GM12878 (cell line): ENCODE data around the gene CFLAR. TPM values are rescaled to one million over a fixed set of nuclear protein-coding genes. Genes with fewer than 3 reads are reported as not detected.

Experiments
- ATAC-seq: fragments of 200-7000 bp; cut with Tn5 transposase; 3 replicates; pipeline ENCODE4 v1.9.1; 2020; ENCODE audit warnings: mild to moderate bottlenecking, moderate library complexity
- BruUV-seq: library from RNA; stranded (reverse); fragments of 400-500 nt; replicated peaks from 2 replicates; lab custom pipeline; 2021; lab: Mats Ljungman, UMichigan
- CTCF ChIA-PET: fragments of 300-600 bp; sonication (Branson Sonifier 250); formaldehyde crosslinking; extraction: SDS; loops from one replicate; lab custom pipeline; 2021; ENCODE audit warnings: inconsistent platforms; lab: Yijun Ruan, JAX
- POLR2A ChIA-PET: fragments of 350-600 bp; formaldehyde crosslinking; extraction: SDS; loops from one replicate; lab custom pipeline; 2021; ENCODE audit warnings: inconsistent platforms; lab: Charles Lee
- RAD21 ChIA-PET: fragments of 300-600 bp; sonication (Branson Sonifier 250); formaldehyde crosslinking; loops from one replicate; lab custom pipeline; 2023; ENCODE audit warnings: antibody characterized with exemption; ENCODE audit not compliant: unreplicated experiment; lab: Charles Lee
- SMC1A ChIA-PET: fragments of 300-600 bp; sonication (Branson Sonifier 250); formaldehyde crosslinking; loops from one replicate; lab custom pipeline; 2023; ENCODE audit not compliant: unreplicated experiment, uncharacterized antibody; lab: Charles Lee
- DNase-seq: peaks from one replicate; pipeline ENCODE4 v3.0.0-alpha.2; 2011; ENCODE audit warnings: low read depth, low spot score
- FAIRE-seq: peaks from 3 replicates; lab custom pipeline; 2011; peaks lifted over from hg19 to GRCh38; lab: Jason Lieb, UNC
- H2AFZ ChIP-seq: 2 replicates; pipeline ENCODE4 v1.6.0; 2011; ENCODE audit warnings: low read depth, low read length, control low read depth; ENCODE audit not compliant: control insufficient read depth
- H3K27ac ChIP-seq: 2 replicates; pipeline ENCODE4 v1.5.1; 2011; ENCODE audit warnings: control low read depth; ENCODE audit not compliant: control insufficient read depth, insufficient read depth
- H3K27me3 ChIP-seq, 2 experiments: replicated peaks in 1 of 2; 2 replicates each; pipeline versions ENCODE4 v1.6.0 to v1.6.1; 2011; ENCODE audit warnings: low read length in 1 of 2; ENCODE audit not compliant: control insufficient read depth in 2 of 2, insufficient read depth in 2 of 2
- H3K36me3 ChIP-seq, 2 experiments: 2 replicates each; pipeline ENCODE4 v1.5.1; 2011; ENCODE audit warnings: low read length in 1 of 2; ENCODE audit not compliant: control insufficient read depth in 2 of 2, insufficient read depth in 2 of 2
- H3K4me1 ChIP-seq: 2 replicates; pipeline ENCODE4 v1.6.1; 2011; ENCODE audit warnings: mild to moderate bottlenecking, low read length, moderate library complexity, mixed read lengths; ENCODE audit not compliant: control insufficient read depth, insufficient read depth
- H3K4me2 ChIP-seq: 2 replicates; pipeline ENCODE4 v1.6.0; 2011; ENCODE audit warnings: control low read depth; ENCODE audit not compliant: control insufficient read depth, insufficient read depth
- H3K4me3 ChIP-seq: fragments of 200-600 bp; sonication (generic); 2 replicates; pipeline ENCODE4 v1.5.1; 2016
- H3K79me2 ChIP-seq: 2 replicates; pipeline ENCODE4 v1.6.0; 2011; ENCODE audit warnings: low read length; ENCODE audit not compliant: control insufficient read depth, insufficient read depth
- H3K9ac ChIP-seq: 2 replicates; pipeline ENCODE4 v1.8.0; 2011; ENCODE audit warnings: low read length, control low read depth, mixed read lengths; ENCODE audit not compliant: control insufficient read depth, insufficient read depth
- H3K9me3 ChIP-seq: replicated peaks from 3 replicates; pipeline ENCODE4 v1.5.1; 2011; ENCODE audit warnings: mild to moderate bottlenecking, low read length; ENCODE audit not compliant: control insufficient read depth, insufficient read depth
- H4K20me1 ChIP-seq: 2 replicates; pipeline ENCODE4 v1.6.0; 2011; ENCODE audit not compliant: control insufficient read depth, insufficient read depth
- EP300 ChIP-seq, 2 experiments: fragments of 150-350 bp in 1 of 2; IDR thresholded peaks; 2 replicates each; pipeline ENCODE4 v1.6.1; 2011 to 2012; ENCODE audit warnings: low read depth in 2 of 2, low read length in 2 of 2, borderline replicate concordance in 1 of 2, improper control_type of control experiment in 1 of 2, inconsistent platforms in 1 of 2; ENCODE audit not compliant: control insufficient read depth in 1 of 2
- NR2C2 ChIP-seq: IDR thresholded peaks from 2 replicates; pipeline ENCODE4 v1.6.1; 2011; ENCODE audit warnings: borderline replicate concordance, low read depth; ENCODE audit not compliant: control insufficient read depth, insufficient read length
- PML ChIP-seq: IDR thresholded peaks from 2 replicates; pipeline ENCODE4 v1.6.1; 2012; ENCODE audit warnings: low read length, inconsistent platforms
- POLR2A ChIP-seq: IDR thresholded peaks from 2 replicates; pipeline ENCODE4 v1.6.1; 2011; ENCODE audit warnings: low read depth, mild to moderate bottlenecking, low read length
- RELA ChIP-seq: fragments of 450-650 bp; IDR thresholded peaks from 2 replicates; pipeline ENCODE4 v1.8.0; 2014; ENCODE audit warnings: borderline replicate concordance; ENCODE audit not compliant: partially characterized antibody
- SMAD5 ChIP-seq: IDR thresholded peaks from 2 replicates; pipeline ENCODE4 v1.6.1; 2016; ENCODE audit warnings: antibody characterized with exemption, low read depth
- SREBF1 ChIP-seq: IDR thresholded peaks from 2 replicates; pipeline ENCODE4 v1.6.1; 2012; ENCODE audit warnings: mild to moderate bottlenecking, low read length
- SREBF2 ChIP-seq: IDR thresholded peaks from 2 replicates; pipeline ENCODE4 v1.6.1; 2012; ENCODE audit warnings: mild to moderate bottlenecking, low read length
- SUZ12 ChIP-seq: fragments of 200-600 bp; sonication (generic); IDR thresholded peaks from one replicate; pipeline ENCODE4 v1.6.1; 2018; ENCODE audit warnings: antibody characterized with exemption, mild to moderate bottlenecking; ENCODE audit not compliant: unreplicated experiment
- ZBED1 ChIP-seq: IDR thresholded peaks from 2 replicates; pipeline ENCODE4 v1.6.1; 2016; ENCODE audit warnings: borderline replicate concordance
- WGBS: methylation state at CpG from one replicate; pipeline ENCODE4 v1.1.6; 2016; ENCODE audit warnings: low lambda C conversion rate; ENCODE audit not compliant: insufficient replicate concordance, insufficient coverage; ENCODE audit errors: missing lambda C conversion rate; 5-methylcytosine and 5-hydroxymethylcytosine counted together
- in situ Hi-C: fragments of 300-500 bp; cut with MboI; formaldehyde crosslinking; loops from 9 replicates; pipeline ENCODE4 v1.14.3; 2018; ENCODE audit warnings: mixed read lengths
- intact Hi-C: fragments of 100-400 bp; cut with micrococcal nuclease; formaldehyde crosslinking; loops from one replicate; pipeline ENCODE4 v1.14.2; 2022; ENCODE audit not compliant: unreplicated experiment
- polyA plus RNA-seq, 11 experiments: library from polyadenylated mRNA; depleted of rRNA in 4 of 11; unstranded in 6 of 11; stranded (reverse) in 5 of 11; fragments of >200 nt; fragmentation: Nextera tagmentation in 4 of 11; fragmentation: Illumina TruSeq in 1 of 11; extraction: Ambion mirVana in 4 of 11; extraction: Trizol in 1 of 11; gene quantifications; 1 replicate in 1 of 11; 2 replicates in 10 of 11; pipeline versions ENCODE4 v1.2.1 to v1.2.3, GENCODE V29; 2011 to 2016; ENCODE audit warnings: inconsistent platforms in 2 of 11, missing spikeins in 2 of 11, low read depth in 1 of 11
- total RNA-seq, 4 experiments: library from RNA; depleted of rRNA in 3 of 4; stranded (reverse); fragments of >200 nt in 3 of 4; fragmentation: Illumina TruSeq in 1 of 4; extraction: Trizol in 1 of 4; gene quantifications; 2 replicates each; pipeline versions ENCODE4 v1.2.1 to v1.2.3, GENCODE V29; 2013 to 2021
- TF ChIP-seq, protein P1 (sequence below): fragments of 450-650 bp; conservative IDR thresholded peaks from 2 replicates; pipeline ENCODE4 v1.6.1; 2017; ENCODE audit warnings: mild to moderate bottlenecking, moderate library complexity
- TF ChIP-seq, protein P2 (sequence below): IDR thresholded peaks from 2 replicates; pipeline ENCODE4 v1.6.1; 2012; ENCODE audit warnings: low read depth, low read length, improper control_type of control experiment
- TF ChIP-seq, protein P3 (sequence below): fragments of 450-650 bp; IDR thresholded peaks from 2 replicates; pipeline ENCODE4 v1.6.1; 2016; ENCODE audit warnings: mild to moderate bottlenecking, moderate library complexity, borderline replicate concordance

The CFLAR gene
- total and polyA plus RNA-seq, 10 of the 15 experiments (the other 5 are each of a cell fraction or from before 2014, with no cell fraction given) = 80.6 to 181 (median 101) TPM

DNA sequence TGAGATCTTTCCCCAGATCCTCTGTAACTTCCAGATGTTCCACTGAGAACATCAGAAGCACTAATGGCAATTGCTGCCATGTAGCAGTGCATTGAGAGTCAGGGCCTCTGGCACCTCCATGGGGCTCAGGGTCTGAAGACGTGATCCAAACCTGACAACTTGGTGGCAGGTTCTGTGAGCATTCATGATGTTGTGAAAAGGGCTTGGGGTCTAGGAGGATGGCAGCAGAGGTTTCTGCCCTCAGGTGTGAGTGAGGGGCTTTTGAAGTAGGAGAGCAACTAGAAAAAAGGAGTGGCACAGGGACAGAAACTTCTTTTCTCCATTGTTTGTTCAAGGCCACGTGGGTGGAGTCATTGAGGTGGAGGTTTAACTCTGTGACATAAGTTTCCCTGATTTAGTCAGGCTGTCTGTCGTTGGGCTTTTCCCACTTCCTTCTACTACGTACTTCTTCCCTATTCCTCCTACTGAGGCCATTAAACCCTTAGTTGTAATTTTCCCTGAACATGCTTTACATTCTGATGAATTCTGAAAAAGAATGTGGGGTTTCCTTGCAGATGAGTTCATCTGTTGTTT, 13.1 kb downstream of the CFLAR start:
- no peaks in the 10 kb centered on the region for H3K27me3 ChIP-seq
- no peaks in the 10 kb centered on the region for H3K9me3 ChIP-seq
- H3K27ac ChIP-seq = peak overlapping the region; percentile 99
- BruUV-seq = no TSS peak
- ChIA-PET POLR2A (interaction anchor here (0.6 to 5.6 kb wide), 8 partner anchors 11 to 105 kb away, joined by 3 to 127 read pairs (median 4); partner anchors contain the start of gene CFLAR), CTCF (interaction anchor here (0.8 to 5.0 kb wide), 11 partner anchors 7 to 224 kb away, joined by 3 to 38 read pairs (median 5); partner anchors contain the start of genes CASP10 and CFLAR), RAD21 (interaction anchor here (0.7 to 5.4 kb wide), 8 partner anchors 8 to 265 kb away, joined by 3 to 52 read pairs (median 4); partner anchors contain the start of genes CASP10 and CLK1), SMC1A (interaction anchor here (0.9 to 6.6 kb wide), 7 partner anchors 10 to 223 kb away, joined by 3 to 143 read pairs (median 3); partner anchors contain the start of gene CFLAR)
- peak overlapping the region; percentile 94 for H3K4me2 ChIP-seq
- DNase-seq (no peak), FAIRE-seq (peak; percentile 85), ATAC-seq (peak; percentile 13)
- peaks cover 36% of the 10 kb centered on the region for H3K4me1 ChIP-seq
- H3K36me3 ChIP-seq = peaks cover 0 to 7% of the 10 kb centered on the region in 2 experiments
- in situ Hi-C loops = no loop called here
- intact Hi-C loops = loop anchor here (1.0 kb wide), 1 partner anchor 11 kb away; no protein-coding TSS in a partner anchor
- no peaks in the 10 kb centered on the region for H4K20me1 ChIP-seq
- peak overlapping the region; percentile 88 for H3K4me3 ChIP-seq
- peaks cover 96% of the 10 kb centered on the region for H3K79me2 ChIP-seq
- WGBS = 18% methylated on average over 4 of the region's 4 CpGs
- H2AFZ ChIP-seq = peak overlapping the region; percentile 29; the same call in 1 of the 2 replicates
- peak overlapping the region; percentile 67 for H3K9ac ChIP-seq
- TF ChIP-seq RELA = no peak
- TF ChIP-seq SREBF1 = no peak
- TF ChIP-seq POLR2A = no peak; the same call in 1 of the 2 replicates
- TF ChIP-seq SREBF2 = no peak
- TF ChIP-seq, protein P1, sequence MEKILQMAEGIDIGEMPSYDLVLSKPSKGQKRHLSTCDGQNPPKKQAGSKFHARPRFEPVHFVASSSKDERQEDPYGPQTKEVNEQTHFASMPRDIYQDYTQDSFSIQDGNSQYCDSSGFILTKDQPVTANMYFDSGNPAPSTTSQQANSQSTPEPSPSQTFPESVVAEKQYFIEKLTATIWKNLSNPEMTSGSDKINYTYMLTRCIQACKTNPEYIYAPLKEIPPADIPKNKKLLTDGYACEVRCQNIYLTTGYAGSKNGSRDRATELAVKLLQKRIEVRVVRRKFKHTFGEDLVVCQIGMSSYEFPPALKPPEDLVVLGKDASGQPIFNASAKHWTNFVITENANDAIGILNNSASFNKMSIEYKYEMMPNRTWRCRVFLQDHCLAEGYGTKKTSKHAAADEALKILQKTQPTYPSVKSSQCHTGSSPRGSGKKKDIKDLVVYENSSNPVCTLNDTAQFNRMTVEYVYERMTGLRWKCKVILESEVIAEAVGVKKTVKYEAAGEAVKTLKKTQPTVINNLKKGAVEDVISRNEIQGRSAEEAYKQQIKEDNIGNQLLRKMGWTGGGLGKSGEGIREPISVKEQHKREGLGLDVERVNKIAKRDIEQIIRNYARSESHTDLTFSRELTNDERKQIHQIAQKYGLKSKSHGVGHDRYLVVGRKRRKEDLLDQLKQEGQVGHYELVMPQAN = peak; percentile 38; the same call in 1 of the 2 replicates
- TF ChIP-seq NR2C2 = no peak
- TF ChIP-seq, protein P2, sequence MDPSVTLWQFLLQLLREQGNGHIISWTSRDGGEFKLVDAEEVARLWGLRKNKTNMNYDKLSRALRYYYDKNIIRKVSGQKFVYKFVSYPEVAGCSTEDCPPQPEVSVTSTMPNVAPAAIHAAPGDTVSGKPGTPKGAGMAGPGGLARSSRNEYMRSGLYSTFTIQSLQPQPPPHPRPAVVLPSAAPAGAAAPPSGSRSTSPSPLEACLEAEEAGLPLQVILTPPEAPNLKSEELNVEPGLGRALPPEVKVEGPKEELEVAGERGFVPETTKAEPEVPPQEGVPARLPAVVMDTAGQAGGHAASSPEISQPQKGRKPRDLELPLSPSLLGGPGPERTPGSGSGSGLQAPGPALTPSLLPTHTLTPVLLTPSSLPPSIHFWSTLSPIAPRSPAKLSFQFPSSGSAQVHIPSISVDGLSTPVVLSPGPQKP = no peak
- no peak for TF ChIP-seq SMAD5
- TF ChIP-seq, protein P3, sequence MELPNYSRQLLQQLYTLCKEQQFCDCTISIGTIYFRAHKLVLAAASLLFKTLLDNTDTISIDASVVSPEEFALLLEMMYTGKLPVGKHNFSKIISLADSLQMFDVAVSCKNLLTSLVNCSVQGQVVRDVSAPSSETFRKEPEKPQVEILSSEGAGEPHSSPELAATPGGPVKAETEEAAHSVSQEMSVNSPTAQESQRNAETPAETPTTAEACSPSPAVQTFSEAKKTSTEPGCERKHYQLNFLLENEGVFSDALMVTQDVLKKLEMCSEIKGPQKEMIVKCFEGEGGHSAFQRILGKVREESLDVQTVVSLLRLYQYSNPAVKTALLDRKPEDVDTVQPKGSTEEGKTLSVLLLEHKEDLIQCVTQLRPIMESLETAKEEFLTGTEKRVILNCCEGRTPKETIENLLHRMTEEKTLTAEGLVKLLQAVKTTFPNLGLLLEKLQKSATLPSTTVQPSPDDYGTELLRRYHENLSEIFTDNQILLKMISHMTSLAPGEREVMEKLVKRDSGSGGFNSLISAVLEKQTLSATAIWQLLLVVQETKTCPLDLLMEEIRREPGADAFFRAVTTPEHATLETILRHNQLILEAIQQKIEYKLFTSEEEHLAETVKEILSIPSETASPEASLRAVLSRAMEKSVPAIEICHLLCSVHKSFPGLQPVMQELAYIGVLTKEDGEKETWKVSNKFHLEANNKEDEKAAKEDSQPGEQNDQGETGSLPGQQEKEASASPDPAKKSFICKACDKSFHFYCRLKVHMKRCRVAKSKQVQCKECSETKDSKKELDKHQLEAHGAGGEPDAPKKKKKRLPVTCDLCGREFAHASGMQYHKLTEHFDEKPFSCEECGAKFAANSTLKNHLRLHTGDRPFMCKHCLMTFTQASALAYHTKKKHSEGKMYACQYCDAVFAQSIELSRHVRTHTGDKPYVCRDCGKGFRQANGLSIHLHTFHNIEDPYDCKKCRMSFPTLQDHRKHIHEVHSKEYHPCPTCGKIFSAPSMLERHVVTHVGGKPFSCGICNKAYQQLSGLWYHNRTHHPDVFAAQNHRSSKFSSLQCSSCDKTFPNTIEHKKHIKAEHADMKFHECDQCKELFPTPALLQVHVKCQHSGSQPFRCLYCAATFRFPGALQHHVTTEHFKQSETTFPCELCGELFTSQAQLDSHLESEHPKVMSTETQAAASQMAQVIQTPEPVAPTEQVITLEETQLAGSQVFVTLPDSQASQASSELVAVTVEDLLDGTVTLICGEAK = no peak
- TF ChIP-seq ZBED1 = peak; percentile 79
- TF ChIP-seq EP300 (IDR thresholded peaks at IDR 0.05; ENCODE audit: borderline replicate concordance in 1 of 2, control insufficient read depth in 1 of 2, low read depth in 2 of 2, low read length in 2 of 2) = peak; percentile 7 to 83; a peak in 2 of 4 replicates
- peak; percentile 88 for TF ChIP-seq PML
- no peak for TF ChIP-seq SUZ12
